K562 (cell line): ENCODE results near the gene METTL18. TPM values are rescaled to one million over a fixed set of nuclear protein-coding genes. Genes with fewer than 3 reads are reported as not detected.

Experiments used
- ATAC-seq: fragments of 200-7000 bp; cut with Tn5 transposase; 3 replicates; pipeline ENCODE4 v1.9.1; 2020; ENCODE audit warnings: moderate library complexity
- BruUV-seq: library from RNA; stranded (reverse); fragments of 400-500 nt; replicated peaks from 2 replicates; lab custom pipeline; 2021; lab: Mats Ljungman, UMichigan
- CTCF ChIA-PET: fragments of 300-600 bp; formaldehyde crosslinking; extraction: SDS; loops from one replicate; lab custom pipeline; 2021; ENCODE audit warnings: low intra/inter-chr PET ratio; lab: Yijun Ruan, JAX
- POLR2A ChIA-PET: fragments of 300-600, 350-650 bp; sonication (Branson Sonifier 250); formaldehyde crosslinking; extraction: SDS; loops from one replicate; lab custom pipeline; 2021; ENCODE audit warnings: antibody characterized with exemption, inconsistent platforms; lab: Yijun Ruan, JAX
- DNase-seq, 4 experiments: peaks; one replicate each; pipeline versions ENCODE4 v3.0.0 to v3.0.0-alpha.2; 2011 to 2018; ENCODE audit warnings: low spot score in 3 of 4, mixed read lengths in 3 of 4; ENCODE audit errors: extremely low read depth in 1 of 4
- FAIRE-seq: peaks from 2 replicates; lab custom pipeline; 2011; peaks lifted over from hg19 to GRCh38; lab: Jason Lieb, UNC
- H2AFZ ChIP-seq: 2 replicates; pipeline ENCODE4 v1.6.0; 2011; ENCODE audit warnings: low read depth, low read length, control low read depth, inconsistent platforms
- H3K27ac ChIP-seq: fragments of 200-600 bp; 3 replicates; pipeline ENCODE4 v1.8.0; 2011; ENCODE audit warnings: low read depth, mild to moderate bottlenecking, control low read depth, inconsistent platforms, low read length, moderate library complexity, mixed read lengths; ENCODE audit errors: extremely low read depth
- H3K27me3 ChIP-seq, 2 experiments: fragments of 300-600 bp in 1 of 2; 2 replicates in 1 of 2; 3 replicates in 1 of 2; pipeline versions ENCODE4 v1.6.0 to v1.8.0; 2011; ENCODE audit warnings: inconsistent platforms in 2 of 2, low read length in 2 of 2, mild to moderate bottlenecking in 1 of 2, mixed read lengths in 1 of 2, moderate library complexity in 1 of 2; ENCODE audit not compliant: control insufficient read depth in 2 of 2, insufficient read depth in 2 of 2
- H3K36me3 ChIP-seq: fragments of 300-600 bp; 3 replicates; pipeline ENCODE4 v1.8.0; 2011; ENCODE audit warnings: mild to moderate bottlenecking, low read length, inconsistent platforms; ENCODE audit not compliant: control insufficient read depth, insufficient read depth
- H3K4me1 ChIP-seq, 2 experiments: fragments of 200-600 bp in 1 of 2; replicated peaks in 1 of 2; 2 replicates in 1 of 2; 3 replicates in 1 of 2; pipeline versions ENCODE4 v1.5.1 to v1.8.0; 2011; ENCODE audit warnings: inconsistent platforms in 2 of 2, low read length in 2 of 2, mild to moderate bottlenecking in 1 of 2, mixed read lengths in 1 of 2, moderate library complexity in 1 of 2; ENCODE audit not compliant: control insufficient read depth in 2 of 2, insufficient read depth in 2 of 2
- H3K4me2 ChIP-seq: 2 replicates; pipeline ENCODE4 v1.6.1; 2011; ENCODE audit warnings: low read length, control low read depth, inconsistent platforms, mixed read lengths; ENCODE audit not compliant: insufficient read depth
- H3K4me3 ChIP-seq: fragments of 200-600 bp; sonication (generic), shearing (Covaris generic); 2 replicates; pipeline ENCODE4 v1.5.1; 2016; ENCODE audit warnings: control low read depth, inconsistent platforms
- H3K79me2 ChIP-seq: fragments of 200-600 bp; 3 replicates; pipeline ENCODE4 v1.8.0; 2011; ENCODE audit warnings: low read length, inconsistent platforms; ENCODE audit not compliant: control insufficient read depth, insufficient read depth
- H3K9ac ChIP-seq, 2 experiments: 2 replicates each; pipeline versions ENCODE4 v1.6.0 to v1.6.1; 2011; ENCODE audit warnings: low read depth in 2 of 2, low read length in 2 of 2, control low read depth in 1 of 2, inconsistent platforms in 1 of 2, mild to moderate bottlenecking in 1 of 2, mixed read lengths in 1 of 2; ENCODE audit not compliant: insufficient read depth in 1 of 2
- H3K9me1 ChIP-seq: one replicate; pipeline ENCODE4 v1.6.0; 2011; ENCODE audit warnings: inconsistent platforms, mild to moderate bottlenecking, low read length, moderate library complexity; ENCODE audit not compliant: control insufficient read depth, insufficient read depth
- H3K9me3 ChIP-seq: replicated peaks from 2 replicates; pipeline ENCODE4 v1.5.1; 2011; ENCODE audit warnings: low read depth, low read length, inconsistent platforms; ENCODE audit not compliant: control insufficient read depth, insufficient read depth
- H4K20me1 ChIP-seq: replicated peaks from 2 replicates; pipeline ENCODE4 v1.6.1; 2011; ENCODE audit warnings: low read length, inconsistent platforms, mixed read lengths; ENCODE audit not compliant: control insufficient read depth, insufficient read depth
- MCM5 ChIP-seq: fragments of 450-650 bp; IDR thresholded peaks from 2 replicates; pipeline ENCODE4 v1.6.1; 2016; ENCODE audit warnings: low read depth
- MCM7 ChIP-seq, 2 experiments: fragments of 450-650 bp; IDR thresholded peaks; 2 replicates each; pipeline ENCODE4 v1.6.1; 2016 to 2018
- MEIS2 ChIP-seq: fragments of 450-650 bp; IDR thresholded peaks from 2 replicates; pipeline ENCODE4 v1.6.1; 2014; ENCODE audit warnings: mild to moderate bottlenecking; ENCODE audit not compliant: partially characterized antibody
- ZKSCAN1 ChIP-seq: fragments of 150-350 bp; IDR thresholded peaks from 2 replicates; pipeline ENCODE4 v1.6.1; 2016; ENCODE audit warnings: low read depth, low read length
- ZNF175 ChIP-seq: fragments of 200-800 bp; sonication (Bioruptor generic); IDR thresholded peaks from 2 replicates; pipeline ENCODE4 v1.6.1; 2016; ENCODE audit warnings: low read depth, mild to moderate bottlenecking, missing genetic modification characterization, missing compliant biosample characterization
- ZNF24 ChIP-seq: fragments of 450-650 bp; IDR thresholded peaks from 2 replicates; pipeline ENCODE4 v1.6.1; 2016
- WGBS: fragments of 100-300 bp; shearing (Covaris generic); methylation state at CpG from one replicate; pipeline ENCODE4 v1.1.6; 2016; ENCODE audit warnings: low coverage, mixed read lengths; ENCODE audit not compliant: insufficient coverage; ENCODE audit errors: missing lambda C conversion rate; 5-methylcytosine and 5-hydroxymethylcytosine counted together
- in situ Hi-C: fragments of 300-500 bp; cut with MboI; formaldehyde crosslinking; loops from 4 replicates; pipeline ENCODE4 v1.15.0; 2018; ENCODE audit warnings: inconsistent platforms, mixed read lengths
- intact Hi-C: fragments of 100-400 bp; cut with micrococcal nuclease; formaldehyde crosslinking; loops from 2 replicates; pipeline ENCODE4 v1.14.2; 2022
- polyA plus RNA-seq, 8 experiments: library from polyadenylated mRNA; depleted of rRNA in 4 of 8; stranded (reverse) in 5 of 8; unstranded in 3 of 8; fragments of >200 nt; fragmentation: Nextera tagmentation in 2 of 8; fragmentation: Illumina TruSeq in 1 of 8; extraction: Ambion mirVana in 2 of 8; extraction: Trizol in 1 of 8; gene quantifications; 2 replicates each; pipeline versions ENCODE4 v1.2.1 to v1.2.3, GENCODE V29; 2011 to 2014; ENCODE audit warnings: inconsistent platforms in 1 of 8, missing spikeins in 1 of 8
- total RNA-seq, 7 experiments: library from RNA; depleted of rRNA in 6 of 7; stranded (reverse); fragments of >200 nt in 6 of 7; fragmentation: Illumina TruSeq in 2 of 7; extraction: Trizol in 2 of 7; gene quantifications; 2 replicates each; pipeline versions ENCODE4 v1.2.1 to v1.2.3, GENCODE V29; 2011 to 2021; ENCODE audit warnings: low replicate concordance in 1 of 7
- TF ChIP-seq, protein P1 (sequence below): sonication (generic); IDR thresholded peaks from 2 replicates; pipeline ENCODE4 v1.6.1; 2016

Gene METTL18
- total and polyA plus RNA-seq, 9 of the 15 experiments (the other 6 are each of a cell fraction or from before 2014, with no cell fraction given), result 9.5 to 40.2 (median 14.7) TPM

DNA sequence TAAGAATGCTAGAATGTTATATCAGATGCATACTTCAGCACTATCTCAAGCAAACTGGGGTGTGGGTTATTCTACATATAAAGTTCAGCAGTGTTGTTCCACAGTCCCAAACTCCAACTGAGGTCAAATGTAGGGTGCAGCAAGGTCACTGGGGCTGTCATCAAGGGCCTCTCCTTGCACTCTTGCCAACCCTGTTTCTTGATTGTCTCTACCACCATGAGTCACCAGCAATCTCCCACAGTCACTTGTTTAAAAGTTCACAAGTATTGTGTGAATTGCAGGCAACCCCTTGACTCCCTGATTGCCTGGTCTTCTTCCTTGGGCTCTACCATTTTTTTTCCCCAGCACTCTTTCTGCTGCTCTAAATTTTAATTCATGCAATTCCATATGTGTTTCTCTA lies 10.6 kb downstream of the METTL18 start:
- ATAC-seq, result no peak
- no peaks in the 10 kb centered on the region for H3K79me2 ChIP-seq
- CTCF ChIA-PET, result no interaction called here
- H3K36me3 ChIP-seq, result no peaks in the 10 kb centered on the region
- H3K4me1 ChIP-seq, result peaks cover 0 to 3% of the 10 kb centered on the region in 2 experiments; a peak in 1 of 5 replicates
- no peak overlapping the region for H2AFZ ChIP-seq
- H3K27ac ChIP-seq, result no peak overlapping the region
- intact Hi-C loops, result no loop called here
- POLR2A ChIA-PET, result no interaction called here
- no peak overlapping the region for H3K4me2 ChIP-seq
- no peaks in the 10 kb centered on the region for H3K9me1 ChIP-seq
- no peaks in the 10 kb centered on the region for H3K9me3 ChIP-seq
- H3K27me3 ChIP-seq, result peaks cover 2 to 14% of the 10 kb centered on the region in 2 experiments; a peak in 3 of 5 replicates
- BruUV-seq, result no TSS peak
- no peaks in the 10 kb centered on the region for H4K20me1 ChIP-seq
- DNase-seq, result no peak
- in situ Hi-C loops, result no loop called here
- TF ChIP-seq MCM7 (IDR thresholded peaks at IDR 0.05), result no peak
- FAIRE-seq, result no peak
- no peak overlapping the region for H3K4me3 ChIP-seq
- H3K9ac ChIP-seq, result no peak overlapping the region

DNA sequence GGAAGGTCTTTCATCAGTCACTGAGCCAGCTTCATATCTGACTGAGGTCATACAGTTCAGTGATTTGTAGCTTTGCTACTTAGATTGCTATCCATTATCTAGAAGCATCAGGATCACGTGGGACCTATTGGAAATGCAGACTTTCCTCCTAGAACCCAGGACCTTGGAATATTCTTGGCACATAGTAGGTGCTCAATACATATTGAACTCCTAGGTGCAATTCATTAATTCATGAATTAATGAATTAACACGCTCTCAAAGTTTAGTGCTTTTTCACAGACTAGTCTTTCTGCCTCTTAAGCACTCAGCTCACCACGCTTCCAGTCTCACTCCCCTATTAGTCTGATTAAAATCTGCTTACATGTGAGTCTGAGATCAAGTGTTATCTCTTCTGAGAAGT lies 12.1 kb downstream of the METTL18 start:
- Histone ChIP-seq H3K27me3 (peaks cover 2 to 14% of the 10 kb centered on the region in 2 experiments; a peak in 3 of 5 replicates), H3K9ac (no peak overlapping the region), H3K4me1 (peaks cover 0 to 3% of the 10 kb centered on the region in 2 experiments; a peak in 1 of 5 replicates), H3K9me1 (no peaks in the 10 kb centered on the region), H3K79me2 (no peaks in the 10 kb centered on the region), H2AFZ (no peak overlapping the region), H3K27ac (no peak overlapping the region), H3K9me3 (no peaks in the 10 kb centered on the region), H3K4me3 (no peak overlapping the region), H3K4me2 (no peak overlapping the region), H4K20me1 (no peaks in the 10 kb centered on the region), H3K36me3 (no peaks in the 10 kb centered on the region)
- FAIRE-seq (peak; percentile 52), ATAC-seq (no peak), DNase-seq (no peak)
- TF ChIP-seq ZNF175 (CRISPR knock-in tag), result no peak
- TF ChIP-seq, protein P1, sequence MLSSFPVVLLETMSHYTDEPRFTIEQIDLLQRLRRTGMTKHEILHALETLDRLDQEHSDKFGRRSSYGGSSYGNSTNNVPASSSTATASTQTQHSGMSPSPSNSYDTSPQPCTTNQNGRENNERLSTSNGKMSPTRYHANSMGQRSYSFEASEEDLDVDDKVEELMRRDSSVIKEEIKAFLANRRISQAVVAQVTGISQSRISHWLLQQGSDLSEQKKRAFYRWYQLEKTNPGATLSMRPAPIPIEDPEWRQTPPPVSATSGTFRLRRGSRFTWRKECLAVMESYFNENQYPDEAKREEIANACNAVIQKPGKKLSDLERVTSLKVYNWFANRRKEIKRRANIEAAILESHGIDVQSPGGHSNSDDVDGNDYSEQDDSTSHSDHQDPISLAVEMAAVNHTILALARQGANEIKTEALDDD, result 0 out of 2 replicates have a peak, but pooled peaks have one; percentile 25
- peak; percentile 69; the same call in 1 of the 2 replicates for TF ChIP-seq ZKSCAN1
- TF ChIP-seq MCM5, result no peak
- TF ChIP-seq ZNF24, result peak; percentile 88
- TF ChIP-seq MEIS2, result peak; percentile 10
- intact Hi-C loops (no loop called here), in situ Hi-C loops (no loop called here)
- BruUV-seq, result no TSS peak
- 3% methylated on average over 3 of the region's 3 CpGs for WGBS
- CTCF ChIA-PET, result no interaction called here
- POLR2A ChIA-PET, result interaction anchor here (0.6 kb wide), 1 partner anchor 585 kb away, joined by 3 read pairs; no protein-coding TSS in a partner anchor
